HepG2 (cell line): ENCODE measurements around the gene CCDC142. TPM values are rescaled to one million over a fixed set of nuclear protein-coding genes. Genes with fewer than 3 reads are reported as not detected.

Source experiments
- BHLHE40 ChIP-seq: IDR thresholded peaks from 2 replicates; pipeline ENCODE4 v1.6.1; 2011; ENCODE audit warnings: low read length, improper control_type of control experiment
- CENPT ChIP-seq: sonication (generic); formaldehyde crosslinking; IDR thresholded peaks from 2 replicates; pipeline ENCODE4 v1.8.0; 2022; ENCODE audit warnings: low read depth, mild to moderate bottlenecking, moderate library complexity, missing genetic modification reagents
- ELF3 ChIP-seq: IDR thresholded peaks from 2 replicates; pipeline ENCODE4 v1.6.1; 2016; ENCODE audit warnings: missing genetic modification reagents, missing compliant biosample characterization
- FOSL1 ChIP-seq: sonication (generic); formaldehyde crosslinking; IDR thresholded peaks from 2 replicates; pipeline ENCODE4 v1.9.0; 2021; ENCODE audit warnings: missing genetic modification reagents, borderline replicate concordance
- HHEX ChIP-seq: IDR thresholded peaks from 2 replicates; pipeline ENCODE4 v1.6.1; 2016; ENCODE audit warnings: control low read depth
- IKZF1 ChIP-seq: fragments of 450-650 bp; IDR thresholded peaks from 2 replicates; pipeline ENCODE4 v1.7.1; 2016
- MAF1 ChIP-seq: sonication (generic); formaldehyde crosslinking; IDR thresholded peaks from 2 replicates; pipeline ENCODE4 v1.5.0; 2020; ENCODE audit warnings: missing genetic modification reagents, borderline replicate concordance
- MAFK ChIP-seq, 2 experiments: IDR thresholded peaks in 1 of 2; conservative IDR thresholded peaks in 1 of 2; 2 replicates each; pipeline ENCODE4 v1.6.1; 2011; ENCODE audit warnings: improper control_type of control experiment in 2 of 2, low read length in 2 of 2
- NR2F6 ChIP-seq, 2 experiments: IDR thresholded peaks; 2 replicates each; pipeline ENCODE4 v1.6.1; 2016; ENCODE audit warnings: antibody characterized with exemption in 1 of 2, mild to moderate bottlenecking in 1 of 2
- RBFOX2 ChIP-seq: fragments of 200-400 bp; formaldehyde crosslinking; IDR thresholded peaks from 2 replicates; pipeline ENCODE4 v1.6.1; 2017; ENCODE audit warnings: low read depth, mild to moderate bottlenecking, low read length
- RBM39 ChIP-seq: fragments of 200-400 bp; formaldehyde crosslinking; IDR thresholded peaks from one replicate; pipeline ENCODE4 v1.6.1; 2018; ENCODE audit warnings: antibody characterized with exemption, mild to moderate bottlenecking, low read depth, low read length; ENCODE audit not compliant: poor library complexity, severe bottlenecking
- RELA ChIP-seq: sonication (generic); formaldehyde crosslinking; IDR thresholded peaks from 2 replicates; pipeline ENCODE4 v1.4.0; 2020; ENCODE audit warnings: missing genetic modification reagents
- SMAD1 ChIP-seq: sonication (generic); formaldehyde crosslinking; IDR thresholded peaks from 2 replicates; pipeline ENCODE4 v1.4.0; 2020; ENCODE audit warnings: missing genetic modification reagents, low read depth, mild to moderate bottlenecking, borderline replicate concordance
- TEAD3 ChIP-seq: optimal IDR thresholded peaks from 2 replicates; pipeline ENCODE3; 2016; ENCODE audit warnings: borderline replicate concordance
- ZFP90 ChIP-seq: sonication (generic); formaldehyde crosslinking; IDR thresholded peaks from 2 replicates; pipeline ENCODE4 v1.8.0; 2022; ENCODE audit warnings: missing genetic modification reagents, mild to moderate bottlenecking, inconsistent platforms, borderline replicate concordance
- ZNF263 ChIP-seq: sonication (generic); formaldehyde crosslinking; IDR thresholded peaks from 2 replicates; pipeline ENCODE4 v1.4.0; 2020; ENCODE audit warnings: missing genetic modification reagents
- ZNF510 ChIP-seq: sonication (generic); formaldehyde crosslinking; IDR thresholded peaks from 2 replicates; pipeline ENCODE4 v1.4.0; 2020; ENCODE audit warnings: low read depth, mild to moderate bottlenecking, missing genetic modification reagents
- ZNF605 ChIP-seq: sonication (generic); formaldehyde crosslinking; IDR thresholded peaks from 2 replicates; pipeline ENCODE4 v1.8.0; 2022; ENCODE audit warnings: mild to moderate bottlenecking, missing genetic modification reagents
- ZNF790 ChIP-seq: sonication (generic); formaldehyde crosslinking; IDR thresholded peaks from 2 replicates; pipeline ENCODE4 v1.8.0; 2022; ENCODE audit warnings: missing genetic modification reagents, mild to moderate bottlenecking, borderline replicate concordance
- ZNF839 ChIP-seq: sonication (generic); formaldehyde crosslinking; IDR thresholded peaks from 2 replicates; pipeline ENCODE4 v1.4.0; 2020; ENCODE audit warnings: missing genetic modification reagents, mild to moderate bottlenecking, borderline replicate concordance
- ZNF879 ChIP-seq: sonication (generic); formaldehyde crosslinking; IDR thresholded peaks from 2 replicates; pipeline ENCODE4 v1.8.1; 2023; ENCODE audit warnings: missing genetic modification reagents
- polyA plus RNA-seq, 8 experiments: library from polyadenylated mRNA; depleted of rRNA in 3 of 8; stranded (reverse) in 7 of 8; unstranded in 1 of 8; fragments of >200 nt; fragmentation: Illumina TruSeq in 4 of 8; extraction: Trizol in 4 of 8; gene quantifications; 2 replicates each; pipeline versions ENCODE4 v1.2.1 to v1.2.3, GENCODE V29; 2011 to 2016; ENCODE audit warnings: low read depth in 4 of 8, missing spikeins in 1 of 8, mixed read lengths in 1 of 8; ENCODE audit not compliant: insufficient read depth in 1 of 8
- total RNA-seq, 5 experiments: library from RNA; depleted of rRNA; stranded (reverse); fragments of >200 nt; fragmentation: Illumina TruSeq; extraction: Trizol; gene quantifications; 2 replicates each; pipeline ENCODE4 v1.2.3, GENCODE V29; 2016; ENCODE audit warnings: low read depth in 1 of 5
- TF ChIP-seq, protein P1 (sequence below): sonication (generic); formaldehyde crosslinking; IDR thresholded peaks from 2 replicates; pipeline ENCODE4 v1.8.0; 2022; ENCODE audit warnings: mild to moderate bottlenecking, missing genetic modification reagents, moderate library complexity
- TF ChIP-seq, protein P2 (sequence below): sonication (generic); formaldehyde crosslinking; IDR thresholded peaks from 2 replicates; pipeline ENCODE4 v1.4.0; 2020; ENCODE audit warnings: mild to moderate bottlenecking, low read depth, missing genetic modification reagents
- TF ChIP-seq, protein P3 (sequence below): IDR thresholded peaks from 2 replicates; pipeline ENCODE4 v1.6.1; 2016; ENCODE audit warnings: missing compliant biosample characterization, missing genetic modification reagents, borderline replicate concordance
- TF ChIP-seq, protein P4 (sequence below): IDR thresholded peaks from 2 replicates; pipeline ENCODE4 v1.6.1; 2012; ENCODE audit warnings: low read length, improper control_type of control experiment

CCDC142 gene
- total and polyA plus RNA-seq, 2 of the 13 experiments (the other 11 are each of a cell fraction or from before 2014, with no cell fraction given): 14.7 to 30.4 TPM

DNA sequence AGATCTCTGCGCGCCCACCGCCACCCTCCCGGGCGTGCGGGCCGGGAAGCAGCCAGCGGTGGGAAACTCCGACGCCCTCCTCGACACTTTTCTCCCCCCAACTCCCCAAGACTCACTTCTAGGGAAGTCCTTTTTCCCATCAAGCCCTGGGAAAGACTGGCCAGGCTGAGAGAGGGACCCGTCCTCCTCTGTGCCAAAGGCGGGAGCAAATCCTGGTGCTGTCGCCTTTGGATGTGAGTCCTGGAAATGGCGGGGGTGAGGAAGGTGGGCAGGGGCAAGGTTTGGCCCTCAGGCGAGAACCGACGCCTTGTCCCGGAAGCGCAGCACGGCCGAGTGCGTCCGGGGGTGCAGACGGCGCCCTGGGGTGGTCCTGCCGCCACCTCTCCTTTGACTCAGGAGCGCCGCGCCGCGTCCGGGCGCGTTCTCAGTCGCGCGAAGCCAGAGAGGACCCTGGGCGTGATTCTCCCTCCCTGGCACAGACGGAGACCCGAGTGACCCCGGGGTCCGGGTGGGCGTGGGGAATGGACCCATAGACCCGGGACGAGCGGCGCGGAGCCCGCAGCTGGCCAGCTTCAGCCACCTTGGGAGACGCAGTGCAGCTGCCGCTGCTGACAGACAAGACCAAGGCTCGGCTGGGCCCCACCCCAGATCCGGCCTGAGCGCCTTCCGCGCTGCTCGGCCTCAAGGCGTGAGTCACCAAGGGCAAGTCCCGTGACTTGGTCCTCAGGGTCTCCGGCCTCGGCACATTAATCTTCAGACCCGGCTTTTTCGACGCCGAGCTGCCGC is 20.1 kb upstream of the CCDC142 start (continued):
- TF ChIP-seq ZNF510 (CRISPR knock-in tag) (no peak), RBFOX2 (peak; percentile 97), ZNF263 (no peak; the same call in 1 of the 2 replicates), CENPT (CRISPR knock-in tag) (0 out of 2 replicates have a peak, but pooled peaks have one; percentile 80), HHEX (0 out of 2 replicates have a peak, but pooled peaks have one; percentile 29), SMAD1 (no peak), BHLHE40 (peak; percentile 79), MAF1 (CRISPR knock-in tag) (0 out of 2 replicates have a peak, but pooled peaks have one; percentile 27), IKZF1 (no peak), FOSL1 (CRISPR knock-in tag) (0 out of 2 replicates have a peak, but pooled peaks have one; percentile 57), ZNF879 (CRISPR knock-in tag) (no peak), ZNF605 (peak; percentile 91), TEAD3 (CRISPR knock-in tag) (peak; percentile 67), RBM39 (peak; percentile 74), NR2F6 (IDR thresholded peaks at IDR 0.05) (no peak), NR2F6 (CRISPR knock-in tag; IDR thresholded peaks at IDR 0.05) (peak; percentile 75), ZNF839 (CRISPR knock-in tag) (no peak; the same call in 1 of the 2 replicates), MAFK (conservative IDR thresholded peaks at IDR 0.05 in 1 of 2, IDR thresholded peaks at IDR 0.05 in 1 of 2; ENCODE audit: low read length in 2 of 2) (no peak), ZFP90 (CRISPR knock-in tag) (peak; percentile 73), ELF3 (peak; percentile 41; the same call in 1 of the 2 replicates), ZNF790 (CRISPR knock-in tag) (peak; percentile 94; the same call in 1 of the 2 replicates), RELA (CRISPR knock-in tag) (no peak; the same call in none of the 2 replicates)
- TF ChIP-seq, protein P1, sequence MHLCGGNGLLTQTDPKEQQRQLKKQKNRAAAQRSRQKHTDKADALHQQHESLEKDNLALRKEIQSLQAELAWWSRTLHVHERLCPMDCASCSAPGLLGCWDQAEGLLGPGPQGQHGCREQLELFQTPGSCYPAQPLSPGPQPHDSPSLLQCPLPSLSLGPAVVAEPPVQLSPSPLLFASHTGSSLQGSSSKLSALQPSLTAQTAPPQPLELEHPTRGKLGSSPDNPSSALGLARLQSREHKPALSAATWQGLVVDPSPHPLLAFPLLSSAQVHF: no peak
- TF ChIP-seq, protein P2, sequence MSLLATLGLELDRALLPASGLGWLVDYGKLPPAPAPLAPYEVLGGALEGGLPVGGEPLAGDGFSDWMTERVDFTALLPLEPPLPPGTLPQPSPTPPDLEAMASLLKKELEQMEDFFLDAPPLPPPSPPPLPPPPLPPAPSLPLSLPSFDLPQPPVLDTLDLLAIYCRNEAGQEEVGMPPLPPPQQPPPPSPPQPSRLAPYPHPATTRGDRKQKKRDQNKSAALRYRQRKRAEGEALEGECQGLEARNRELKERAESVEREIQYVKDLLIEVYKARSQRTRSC (CRISPR knock-in tag): no peak
- TF ChIP-seq, protein P3, sequence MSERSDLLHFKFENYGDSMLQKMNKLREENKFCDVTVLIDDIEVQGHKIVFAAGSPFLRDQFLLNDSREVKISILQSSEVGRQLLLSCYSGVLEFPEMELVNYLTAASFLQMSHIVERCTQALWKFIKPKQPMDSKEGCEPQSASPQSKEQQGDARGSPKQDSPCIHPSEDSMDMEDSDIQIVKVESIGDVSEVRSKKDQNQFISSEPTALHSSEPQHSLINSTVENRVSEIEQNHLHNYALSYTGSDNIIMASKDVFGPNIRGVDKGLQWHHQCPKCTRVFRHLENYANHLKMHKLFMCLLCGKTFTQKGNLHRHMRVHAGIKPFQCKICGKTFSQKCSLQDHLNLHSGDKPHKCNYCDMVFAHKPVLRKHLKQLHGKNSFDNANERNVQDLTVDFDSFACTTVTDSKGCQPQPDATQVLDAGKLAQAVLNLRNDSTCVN (CRISPR knock-in tag): no peak
- TF ChIP-seq, protein P4, sequence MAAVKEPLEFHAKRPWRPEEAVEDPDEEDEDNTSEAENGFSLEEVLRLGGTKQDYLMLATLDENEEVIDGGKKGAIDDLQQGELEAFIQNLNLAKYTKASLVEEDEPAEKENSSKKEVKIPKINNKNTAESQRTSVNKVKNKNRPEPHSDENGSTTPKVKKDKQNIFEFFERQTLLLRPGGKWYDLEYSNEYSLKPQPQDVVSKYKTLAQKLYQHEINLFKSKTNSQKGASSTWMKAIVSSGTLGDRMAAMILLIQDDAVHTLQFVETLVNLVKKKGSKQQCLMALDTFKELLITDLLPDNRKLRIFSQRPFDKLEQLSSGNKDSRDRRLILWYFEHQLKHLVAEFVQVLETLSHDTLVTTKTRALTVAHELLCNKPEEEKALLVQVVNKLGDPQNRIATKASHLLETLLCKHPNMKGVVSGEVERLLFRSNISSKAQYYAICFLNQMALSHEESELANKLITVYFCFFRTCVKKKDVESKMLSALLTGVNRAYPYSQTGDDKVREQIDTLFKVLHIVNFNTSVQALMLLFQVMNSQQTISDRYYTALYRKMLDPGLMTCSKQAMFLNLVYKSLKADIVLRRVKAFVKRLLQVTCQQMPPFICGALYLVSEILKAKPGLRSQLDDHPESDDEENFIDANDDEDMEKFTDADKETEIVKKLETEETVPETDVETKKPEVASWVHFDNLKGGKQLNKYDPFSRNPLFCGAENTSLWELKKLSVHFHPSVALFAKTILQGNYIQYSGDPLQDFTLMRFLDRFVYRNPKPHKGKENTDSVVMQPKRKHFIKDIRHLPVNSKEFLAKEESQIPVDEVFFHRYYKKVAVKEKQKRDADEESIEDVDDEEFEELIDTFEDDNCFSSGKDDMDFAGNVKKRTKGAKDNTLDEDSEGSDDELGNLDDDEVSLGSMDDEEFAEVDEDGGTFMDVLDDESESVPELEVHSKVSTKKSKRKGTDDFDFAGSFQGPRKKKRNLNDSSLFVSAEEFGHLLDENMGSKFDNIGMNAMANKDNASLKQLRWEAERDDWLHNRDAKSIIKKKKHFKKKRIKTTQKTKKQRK: no peak
